KMS-11 (cell line): Measurements from ENCODE around the gene PGM2.
"Not testable (repeated sequence)": the region's sequence is repeated elsewhere in the genome, so short reads cannot be mapped to it uniquely, and the experiment has no call there.

Source experiments
- H2AFZ ChIP-seq: fragments of 200-600 bp; sonication (generic); 2 replicates; pipeline ENCODE4 v1.6.1; 2016; ENCODE audit warnings: antibody characterized with exemption, mixed run types, low read depth
- H3K27ac ChIP-seq: fragments of 200-600 bp; sonication (generic); 2 replicates; pipeline ENCODE4 v1.6.1; 2016; ENCODE audit warnings: mild to moderate bottlenecking, mixed run types
- H3K27me3 ChIP-seq: fragments of 200-600 bp; sonication (generic); 2 replicates; pipeline ENCODE4 v1.6.1; 2017; ENCODE audit warnings: mild to moderate bottlenecking, low read depth, mixed run types, moderate library complexity; ENCODE audit not compliant: insufficient read depth
- H3K36me3 ChIP-seq: fragments of 200-600 bp; sonication (generic); 2 replicates; pipeline ENCODE4 v1.6.1; 2017; ENCODE audit warnings: mild to moderate bottlenecking, mixed run types; ENCODE audit not compliant: insufficient read depth
- H3K4me1 ChIP-seq: fragments of 200-600 bp; sonication (generic); 2 replicates; pipeline ENCODE4 v1.6.1; 2016; ENCODE audit warnings: mild to moderate bottlenecking, low read depth, mixed run types; ENCODE audit not compliant: poor library complexity, severe bottlenecking
- H3K4me2 ChIP-seq: fragments of 200-600 bp; sonication (generic); 2 replicates; pipeline ENCODE4 v1.7.0; 2016; ENCODE audit warnings: mild to moderate bottlenecking, mixed run types
- H3K4me3 ChIP-seq: fragments of 200-600 bp; sonication (generic); IDR thresholded peaks from 2 replicates; pipeline ENCODE4 v1.6.1; 2017; ENCODE audit warnings: low read depth, low read length, mixed read lengths; ENCODE audit not compliant: insufficient read depth
- H3K79me2 ChIP-seq: fragments of 200-600 bp; sonication (generic); 2 replicates; pipeline ENCODE4 v1.6.1; 2016; ENCODE audit warnings: low read depth, mixed run types; ENCODE audit not compliant: insufficient read depth
- H3K9ac ChIP-seq: fragments of 200-600 bp; sonication (generic); 2 replicates; pipeline ENCODE4 v1.6.1; 2016; ENCODE audit warnings: mild to moderate bottlenecking, mixed run types
- H4K20me1 ChIP-seq: fragments of 200-600 bp; sonication (generic); 2 replicates; pipeline ENCODE4 v1.6.1; 2016; ENCODE audit warnings: mild to moderate bottlenecking, mixed run types; ENCODE audit not compliant: insufficient read depth
- CTCF ChIP-seq: fragments of 200-600 bp; sonication (generic); conservative IDR thresholded peaks from 2 replicates; pipeline ENCODE4 v1.6.1; 2017; ENCODE audit warnings: low read depth, mild to moderate bottlenecking, antibody characterized with exemption, low read length, moderate library complexity, mixed read lengths

The PGM2 gene

GRCh38 chr4:37812713-37813112 lies 13.8 kb upstream of the PGM2 start:
- no peak overlapping the region for H3K4me2 ChIP-seq
- H3K36me3 ChIP-seq: no peaks in the 10 kb centered on the region
- no peak overlapping the region for H3K27ac ChIP-seq
- H3K79me2 ChIP-seq: no peaks in the 10 kb centered on the region
- no peaks in the 10 kb centered on the region for H3K4me1 ChIP-seq
- no peak overlapping the region for H2AFZ ChIP-seq
- no peaks in the 10 kb centered on the region for H4K20me1 ChIP-seq
- H3K4me3 ChIP-seq: no peak overlapping the region
- TF ChIP-seq CTCF: no peak
- H3K9ac ChIP-seq: no peak overlapping the region
- H3K27me3 ChIP-seq: no peaks in the 10 kb centered on the region

GRCh38 chr4:37815591-37815990 lies 10.9 kb upstream of the PGM2 start:
- no peaks in the 10 kb centered on the region for H3K79me2 ChIP-seq
- H3K4me3 ChIP-seq: no peak overlapping the region
- no peak overlapping the region for H3K27ac ChIP-seq
- no peak for TF ChIP-seq CTCF
- H2AFZ ChIP-seq: no peak overlapping the region
- no peaks in the 10 kb centered on the region for H4K20me1 ChIP-seq
- no peak overlapping the region for H3K9ac ChIP-seq
- no peaks in the 10 kb centered on the region for H3K27me3 ChIP-seq
- H3K4me1 ChIP-seq: no peaks in the 10 kb centered on the region
- H3K36me3 ChIP-seq: no peaks in the 10 kb centered on the region
- H3K4me2 ChIP-seq: no peak overlapping the region

GRCh38 chr4:37816006-37816405 lies 10.5 kb upstream of the PGM2 start:
- no peaks in the 10 kb centered on the region for H3K4me1 ChIP-seq
- no peaks in the 10 kb centered on the region for H3K27me3 ChIP-seq
- no peak overlapping the region for H3K4me3 ChIP-seq
- no peak overlapping the region for H3K27ac ChIP-seq
- H3K79me2 ChIP-seq: no peaks in the 10 kb centered on the region
- H4K20me1 ChIP-seq: no peaks in the 10 kb centered on the region
- no peak for TF ChIP-seq CTCF
- H3K4me2 ChIP-seq: no peak overlapping the region
- no peak overlapping the region for H3K9ac ChIP-seq
- no peaks in the 10 kb centered on the region for H3K36me3 ChIP-seq
- H2AFZ ChIP-seq: no peak overlapping the region

- Histone ChIP-seq H3K4me2 (no peak overlapping the region), H3K36me3 (no peaks in the 10 kb centered on the region), H3K9ac (no peak overlapping the region), H2AFZ (no peak overlapping the region), H3K4me1 (no peaks in the 10 kb centered on the region), H3K27ac (no peak overlapping the region), H3K27me3 (no peaks in the 10 kb centered on the region), H3K4me3 (no peak overlapping the region), H3K79me2 (no peaks in the 10 kb centered on the region), H4K20me1 (no peaks in the 10 kb centered on the region)
- no peak for TF ChIP-seq CTCF
Measured at GRCh38 chr4:37816719-37817118, 9.8 kb upstream of the PGM2 start.

- no peaks in the 10 kb centered on the region for H3K27me3 ChIP-seq
- H3K4me1 ChIP-seq: no peaks in the 10 kb centered on the region
- no peak for TF ChIP-seq CTCF
- no peaks in the 10 kb centered on the region for H4K20me1 ChIP-seq
- no peak overlapping the region for H2AFZ ChIP-seq
- H3K4me2 ChIP-seq: no peak overlapping the region
- no peaks in the 10 kb centered on the region for H3K36me3 ChIP-seq
- H3K27ac ChIP-seq: no peak overlapping the region
- H3K79me2 ChIP-seq: no peaks in the 10 kb centered on the region
- no peak overlapping the region for H3K9ac ChIP-seq
- no peak overlapping the region for H3K4me3 ChIP-seq
Measured at GRCh38 chr4:37818752-37819151, 7.7 kb upstream of the PGM2 start.

- H3K27me3 ChIP-seq, H3K9ac ChIP-seq, H3K4me3 ChIP-seq, H2AFZ ChIP-seq, H3K79me2 ChIP-seq, H4K20me1 ChIP-seq, H3K4me1 ChIP-seq, H3K27ac ChIP-seq, H3K36me3 ChIP-seq, H3K4me2 ChIP-seq: not testable (repeated sequence)
Measured at GRCh38 chr4:37820458-37820857, 6.0 kb upstream of the PGM2 start.
